ENCODE data around the gene KCNJ11. TPM values are rescaled to one million over a fixed set of nuclear protein-coding genes. Genes with fewer than 3 reads are reported as not detected.
A peak's percentile ranks its signal among the peaks of the same experiment; 100 is the strongest.

KCNJ11 gene
- total RNA-seq, 1 donor from 2014 or later = 29.2 TPM

DNA sequence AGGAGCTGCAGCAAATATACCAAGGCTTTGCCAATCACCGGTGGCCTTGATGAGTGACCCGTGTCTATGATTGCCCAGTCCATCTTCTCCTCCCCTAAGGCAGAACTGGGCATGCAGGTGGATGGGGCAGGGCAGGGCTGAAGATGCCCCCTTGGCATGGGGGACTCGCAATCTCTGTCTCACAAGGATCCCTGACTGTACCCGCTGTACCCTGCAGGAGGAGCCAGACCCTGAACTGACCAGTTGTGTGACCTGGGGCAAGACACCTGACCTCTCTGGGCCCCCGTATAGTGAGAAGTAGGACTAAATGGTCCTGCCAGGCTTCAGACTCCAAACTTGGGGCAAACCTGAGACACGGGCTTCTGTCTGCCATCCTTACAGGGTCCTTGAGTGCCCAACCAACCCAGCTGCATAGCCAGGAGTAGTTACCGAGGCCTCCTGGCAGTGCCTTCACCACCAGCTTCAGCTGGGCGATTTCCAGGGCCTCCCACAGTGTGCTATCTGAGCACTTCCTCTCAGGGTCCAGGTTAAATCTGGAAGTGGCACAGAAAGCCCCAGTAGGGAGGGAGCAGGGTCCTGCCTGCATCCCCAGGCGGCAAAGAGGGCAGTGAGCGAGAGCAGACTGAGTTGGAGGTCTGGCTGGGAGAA lies 6.4 kb upstream of the KCNJ11 start:
- no peak for DNase-seq
- intact Hi-C loops (cut with micrococcal nuclease) = no loop called here
- ATAC-seq = no peak

DNA sequence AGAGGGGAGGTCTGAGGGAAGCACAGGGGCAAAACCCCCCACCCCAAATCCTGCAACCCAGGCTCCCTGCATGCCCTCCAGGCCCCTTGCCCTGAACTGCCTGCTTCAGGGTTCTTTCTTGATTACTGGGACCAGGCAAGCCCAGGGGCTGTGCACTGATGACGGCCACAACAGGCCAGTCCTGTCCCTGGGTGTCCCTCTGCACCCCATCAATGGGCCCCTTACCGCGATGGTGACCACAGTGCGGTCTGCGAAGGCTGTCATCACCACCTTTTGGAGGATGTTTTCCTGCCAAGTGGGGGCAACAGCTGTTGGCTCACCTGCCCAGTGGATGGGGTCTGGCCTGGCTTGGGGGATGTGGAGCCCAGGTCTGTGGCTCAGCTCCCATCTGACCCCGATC lies 5.0 kb upstream of the KCNJ11 start:
- no peak for ATAC-seq
- intact Hi-C loops (cut with micrococcal nuclease) = no loop called here
- DNase-seq = no peak

DNA sequence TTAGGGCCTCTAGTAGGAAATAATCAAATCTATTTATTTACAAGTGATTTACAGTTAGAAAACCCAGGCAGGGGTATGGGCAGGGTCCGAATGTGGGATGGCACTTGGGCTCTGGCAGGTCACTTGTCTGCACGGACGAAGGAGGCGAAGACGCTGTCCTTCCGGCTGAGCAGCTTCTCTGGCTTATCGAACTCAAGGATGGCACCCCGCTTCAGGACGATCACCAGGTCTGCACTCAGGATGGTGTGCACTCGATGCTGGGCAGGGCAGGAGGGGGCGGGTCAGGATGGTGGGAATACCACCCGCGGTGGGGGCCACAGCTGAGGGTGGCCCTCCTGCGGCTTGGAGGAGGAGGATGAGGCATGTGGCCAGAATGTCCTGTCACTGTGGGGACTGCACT lies 4.4 kb upstream of the KCNJ11 start:
- DNase-seq = no peak
- no peak for ATAC-seq
- intact Hi-C loops (cut with micrococcal nuclease) = no loop called here

DNA sequence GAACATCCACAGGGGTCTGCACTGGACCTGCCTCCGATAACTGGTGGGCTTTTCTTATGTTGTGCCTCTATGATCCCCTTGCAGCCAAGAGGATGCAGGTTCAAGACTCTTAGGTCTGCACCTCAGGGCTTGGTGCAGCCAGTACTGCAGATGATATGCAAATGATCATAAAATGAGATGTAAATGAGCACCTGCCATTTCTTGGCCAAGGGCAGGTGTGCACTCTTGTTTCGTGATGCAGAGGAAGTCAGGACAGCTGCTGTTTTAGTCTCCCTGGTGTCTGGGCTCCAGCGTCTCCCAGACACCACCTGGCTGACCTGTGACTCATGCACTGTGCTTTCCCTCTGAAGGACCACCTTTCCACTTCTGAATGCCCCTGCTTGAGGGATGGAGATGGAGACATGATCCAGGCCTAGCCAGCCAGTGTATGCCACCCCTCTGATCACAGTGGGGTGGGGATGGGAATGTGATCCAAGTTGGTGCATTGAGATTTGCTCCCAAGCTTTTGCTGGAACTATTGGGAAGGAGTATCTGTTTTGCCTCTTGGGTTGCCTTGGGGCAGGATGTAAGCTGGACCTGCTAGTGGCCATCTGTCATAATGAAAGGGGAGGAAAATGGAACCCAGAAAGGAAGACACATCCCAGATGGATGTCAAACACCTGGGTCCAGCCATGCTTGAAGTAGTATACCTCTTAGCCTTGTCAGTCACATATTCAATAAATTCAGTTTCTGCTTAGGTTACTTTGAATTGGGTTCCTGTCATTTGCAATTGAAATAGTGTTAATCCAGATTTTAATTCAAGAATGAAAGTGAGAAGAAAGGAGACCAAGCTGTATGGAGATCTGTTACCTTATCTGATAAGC lies 3.3 kb upstream of the KCNJ11 start:
- no peak for ATAC-seq
- intact Hi-C loops (cut with micrococcal nuclease) = no loop called here
- DNase-seq = no peak

DNA sequence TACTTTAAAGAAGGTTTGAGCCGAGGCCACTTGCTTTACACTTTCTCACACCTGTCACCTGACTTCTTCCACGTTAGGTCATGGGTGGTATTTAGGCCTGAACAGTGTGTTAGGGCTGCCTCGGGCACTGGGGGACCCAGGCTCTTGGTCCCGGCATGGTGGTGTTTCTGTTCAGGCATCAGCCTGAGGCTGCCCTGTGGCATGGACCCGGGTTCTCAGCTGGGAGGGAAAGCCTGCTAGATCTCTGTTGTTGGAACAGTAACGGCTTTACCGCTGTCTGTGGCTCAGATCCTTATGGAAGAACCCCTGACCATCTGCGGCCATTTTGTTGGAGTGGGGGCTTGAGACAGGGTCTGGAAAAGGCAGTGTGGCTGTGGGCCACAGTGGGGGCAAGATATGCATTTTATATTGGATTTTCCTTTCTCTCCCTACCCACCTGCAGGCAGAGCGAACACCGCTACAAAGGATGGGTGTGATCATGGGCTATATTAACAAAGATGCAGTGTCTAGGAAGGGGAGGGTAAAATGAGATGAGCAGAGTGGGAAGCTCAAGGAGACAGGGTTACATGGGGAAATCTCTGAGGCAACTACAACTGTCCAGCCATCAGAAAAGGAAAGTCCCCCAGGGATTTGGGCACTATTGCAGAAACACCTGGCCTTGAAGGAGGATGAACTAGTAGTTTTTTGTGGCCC lies 1.6 kb upstream of the KCNJ11 start:
- no peak for DNase-seq
- ATAC-seq = no peak
- intact Hi-C loops (cut with micrococcal nuclease) = no loop called here

DNA sequence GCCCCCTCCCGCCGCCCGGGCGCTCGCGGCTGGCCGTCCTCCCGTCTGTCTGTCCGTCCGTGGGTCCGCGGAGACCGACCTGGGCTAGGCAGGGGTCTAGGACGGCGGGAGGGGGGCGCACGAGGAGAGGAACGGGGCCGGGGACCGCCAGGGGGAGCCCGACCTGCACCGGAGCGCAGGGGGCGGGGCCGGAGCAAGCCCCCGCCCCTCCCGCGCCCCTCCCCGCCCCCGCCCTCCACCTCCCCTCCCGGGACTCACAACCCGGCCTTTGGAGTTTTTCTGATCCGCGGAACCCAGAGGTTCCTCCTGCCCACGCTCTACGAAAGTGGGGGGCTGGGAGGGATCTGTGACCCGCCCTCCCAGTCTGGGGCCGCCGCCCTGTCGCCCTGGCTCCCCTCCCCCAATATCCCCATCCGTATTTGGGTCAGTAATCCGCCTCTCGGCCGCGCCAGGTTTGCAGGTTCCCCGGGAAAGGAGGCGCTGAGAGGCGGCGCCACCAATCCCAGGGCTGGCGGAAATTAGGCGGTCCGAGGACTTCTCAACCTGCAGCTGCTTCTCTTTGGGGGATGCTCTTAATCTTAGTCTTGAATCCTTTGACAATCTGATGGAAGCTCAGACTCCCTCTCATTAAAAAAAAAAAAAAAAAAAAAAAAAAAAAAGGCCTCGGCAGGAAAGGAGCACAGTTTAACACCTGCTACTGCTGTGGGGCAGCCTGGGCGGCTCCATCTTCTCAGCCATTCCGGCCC lies 925 bp upstream of the KCNJ11 start:
- peak; percentile 71 for ATAC-seq
- intact Hi-C loops (cut with micrococcal nuclease) = no loop called here
- DNase-seq = peak; percentile 87

DNA sequence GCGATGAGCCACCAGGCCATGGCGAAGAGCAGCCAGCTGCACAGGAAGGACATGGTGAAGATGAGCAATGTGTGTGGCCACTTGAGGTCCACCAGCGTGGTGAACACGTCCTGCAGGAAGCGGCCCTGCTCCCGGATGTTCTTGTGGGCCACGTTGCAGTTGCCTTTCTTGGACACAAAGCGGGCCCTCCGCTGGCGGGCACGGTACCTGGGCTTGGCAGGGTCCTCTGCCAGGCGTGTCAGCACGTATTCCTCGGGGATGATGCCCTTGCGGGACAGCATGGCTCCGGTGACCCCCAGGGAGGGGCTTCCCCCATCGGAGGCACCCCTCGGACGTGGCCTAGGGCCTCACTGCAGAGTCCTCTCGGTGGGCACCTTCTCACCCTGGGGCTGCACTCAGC lies 648 bp downstream of the KCNJ11 start:
- intact Hi-C loops (cut with micrococcal nuclease) = no loop called here
- DNase-seq = no peak

DNA sequence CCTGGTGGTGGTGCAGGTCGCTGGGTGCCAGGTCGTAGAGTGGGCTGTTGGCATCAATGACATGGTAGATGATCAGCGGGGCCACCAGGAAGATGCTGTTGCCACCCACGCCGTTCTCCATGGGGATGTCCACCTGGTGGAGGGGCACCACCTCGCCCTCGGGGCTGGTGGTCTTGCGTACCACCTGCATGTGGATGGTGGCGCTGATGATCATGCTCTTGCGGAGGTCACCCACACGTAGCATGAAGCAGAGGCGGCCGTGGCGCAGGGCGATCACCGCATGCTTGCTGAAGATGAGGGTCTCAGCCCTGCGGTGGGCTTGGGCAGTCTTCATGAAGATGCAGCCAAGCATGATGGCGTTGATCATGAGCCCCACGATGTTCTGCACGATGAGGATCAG lies 1.2 kb downstream of the KCNJ11 start:
- intact Hi-C loops (cut with micrococcal nuclease) = no loop called here
- DNase-seq (no peak), ATAC-seq (no peak)

More for the DNA sequence above, 648 bp downstream of the KCNJ11 start:
- no peak for ATAC-seq

DNA sequence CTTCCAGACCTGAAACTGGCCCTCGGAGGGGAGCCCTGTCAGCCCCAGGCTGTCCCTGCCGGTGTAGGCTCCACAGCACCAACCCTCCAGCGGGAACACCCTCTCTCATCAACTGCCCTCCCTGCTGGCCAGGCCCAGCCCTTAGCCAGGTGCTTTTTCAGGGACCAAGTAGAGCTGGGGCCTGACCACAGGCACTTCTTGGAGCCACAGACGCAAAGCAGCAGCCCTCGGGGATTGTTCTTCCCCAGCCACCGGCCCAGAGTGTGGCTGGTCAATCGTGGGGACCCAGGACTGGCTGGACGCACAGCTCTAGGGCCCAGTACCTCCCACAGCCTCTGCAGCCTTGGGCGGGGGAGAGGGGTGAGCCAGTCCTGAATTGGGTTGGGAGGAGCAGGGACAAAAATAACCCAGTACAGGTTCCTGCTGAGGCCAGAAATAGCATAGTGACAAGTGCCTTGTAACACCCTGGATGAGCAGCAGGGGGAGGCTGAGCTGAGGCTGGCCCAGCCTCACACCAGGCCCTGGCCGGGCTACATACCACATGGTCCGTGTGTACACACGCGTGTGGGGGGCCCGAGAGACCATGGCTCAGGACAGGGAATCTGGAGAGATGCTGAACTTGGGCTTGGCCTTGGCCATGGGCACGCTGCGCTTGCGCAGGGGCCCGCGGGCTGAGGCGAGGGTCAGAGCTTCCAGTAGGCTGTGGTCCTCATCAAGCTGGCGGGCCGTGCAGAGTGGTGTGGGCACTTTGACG lies 2.0 kb downstream of the KCNJ11 start:
- intact Hi-C loops (cut with micrococcal nuclease) = no loop called here
- ATAC-seq = peak; percentile 89
- peak; percentile 76 for DNase-seq

DNA sequence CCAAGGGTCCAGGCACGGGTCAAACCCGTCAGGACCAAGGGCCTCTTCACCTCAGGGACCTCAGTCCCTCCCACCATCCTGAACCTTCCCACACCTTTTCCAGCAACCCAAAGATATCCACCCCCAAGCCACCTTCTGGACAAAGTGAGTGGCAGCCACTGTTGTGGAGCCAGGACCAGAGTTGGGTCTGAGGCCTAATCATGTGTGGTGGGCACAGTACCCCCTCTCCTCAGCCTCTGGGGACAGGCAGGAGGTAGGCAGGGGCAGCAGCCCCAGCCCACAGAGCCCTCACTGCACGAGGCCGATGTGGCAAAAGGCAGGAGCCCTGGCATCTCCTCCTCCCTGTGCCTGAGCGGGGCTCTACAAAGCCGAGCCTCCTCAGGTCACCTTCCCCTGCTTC lies 2.5 kb downstream of the KCNJ11 start:
- no peak for ATAC-seq
- DNase-seq = no peak
- intact Hi-C loops (cut with micrococcal nuclease) = loop anchor here (2.0 kb wide), 1 partner anchor 117 kb away; no protein-coding TSS in a partner anchor

DNA sequence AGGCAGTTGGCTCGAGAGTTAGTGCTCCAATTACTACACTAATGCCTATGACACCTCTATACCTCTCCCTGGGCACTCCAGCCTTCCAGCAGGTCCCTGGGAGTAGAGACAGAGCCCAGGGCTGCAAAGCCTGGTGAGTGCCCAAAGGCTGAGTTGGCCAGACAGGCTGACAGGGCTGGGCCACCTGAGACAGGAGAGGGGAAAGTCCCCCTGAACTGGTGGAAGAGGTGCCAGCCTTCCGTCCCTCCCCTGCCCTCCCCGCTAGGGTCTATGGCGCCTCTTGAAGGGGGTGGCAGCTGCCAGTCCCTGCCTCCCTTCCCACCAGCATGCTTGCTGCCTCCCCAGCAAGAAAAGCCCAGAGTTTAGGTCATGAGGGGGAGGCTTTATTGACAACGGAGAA lies 3.0 kb downstream of the KCNJ11 start:
- ATAC-seq (no peak), DNase-seq (no peak)
- intact Hi-C loops (cut with micrococcal nuclease) = loop anchor here (2.0 kb wide), 1 partner anchor 117 kb away; no protein-coding TSS in a partner anchor

DNA sequence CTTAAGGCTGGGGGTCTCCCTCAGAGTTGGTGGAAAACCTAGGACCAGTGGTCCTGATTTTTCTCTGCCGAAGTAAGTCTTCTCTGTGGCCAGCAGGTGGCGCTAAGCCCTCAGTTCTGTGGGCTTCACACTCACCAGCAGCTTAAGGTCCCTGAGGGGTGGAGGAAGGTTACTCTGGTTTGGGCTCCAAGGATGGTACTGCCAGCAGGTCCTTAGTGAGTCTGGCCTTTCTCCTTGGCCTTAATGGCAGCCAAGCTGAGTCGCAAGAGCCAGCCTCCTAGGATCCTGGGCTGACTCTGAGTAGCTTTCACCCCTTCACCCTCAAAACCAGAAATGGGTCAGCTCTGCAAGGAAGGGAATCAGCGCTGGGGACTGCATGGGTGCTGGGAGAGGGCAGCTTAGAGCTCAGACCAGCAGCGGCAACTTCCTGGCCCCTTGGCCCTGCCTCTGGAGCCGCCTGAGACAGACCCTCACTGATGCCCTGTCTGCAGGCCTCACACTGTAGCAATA lies 4.4 kb downstream of the KCNJ11 start:
- DNase-seq = peak; percentile 82
- ATAC-seq = peak; percentile 44
- intact Hi-C loops (cut with micrococcal nuclease) = loop anchor here (2.0 kb wide), 1 partner anchor 119 kb away; no protein-coding TSS in a partner anchor

DNA sequence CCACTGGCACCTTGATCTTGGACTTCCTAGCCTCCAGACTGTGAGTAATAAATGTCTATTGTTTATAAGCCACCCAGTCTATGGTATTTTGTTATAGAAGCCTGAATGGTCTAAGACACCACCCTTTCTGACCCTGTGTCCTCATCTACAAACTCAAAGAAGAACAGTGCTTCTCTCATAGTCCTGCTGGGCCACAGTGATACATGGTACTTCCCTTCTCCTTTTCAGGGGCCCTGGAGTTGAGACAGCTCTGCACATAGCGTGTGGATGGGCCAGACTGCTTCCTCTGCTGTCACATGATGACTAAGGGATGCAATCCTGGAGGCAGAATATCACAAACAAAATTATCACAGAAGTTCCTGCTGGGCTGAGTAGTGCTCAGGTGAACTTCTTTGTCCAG lies 5.0 kb downstream of the KCNJ11 start:
- intact Hi-C loops (cut with micrococcal nuclease) = no loop called here
- DNase-seq = no peak
- ATAC-seq = no peak

DNA sequence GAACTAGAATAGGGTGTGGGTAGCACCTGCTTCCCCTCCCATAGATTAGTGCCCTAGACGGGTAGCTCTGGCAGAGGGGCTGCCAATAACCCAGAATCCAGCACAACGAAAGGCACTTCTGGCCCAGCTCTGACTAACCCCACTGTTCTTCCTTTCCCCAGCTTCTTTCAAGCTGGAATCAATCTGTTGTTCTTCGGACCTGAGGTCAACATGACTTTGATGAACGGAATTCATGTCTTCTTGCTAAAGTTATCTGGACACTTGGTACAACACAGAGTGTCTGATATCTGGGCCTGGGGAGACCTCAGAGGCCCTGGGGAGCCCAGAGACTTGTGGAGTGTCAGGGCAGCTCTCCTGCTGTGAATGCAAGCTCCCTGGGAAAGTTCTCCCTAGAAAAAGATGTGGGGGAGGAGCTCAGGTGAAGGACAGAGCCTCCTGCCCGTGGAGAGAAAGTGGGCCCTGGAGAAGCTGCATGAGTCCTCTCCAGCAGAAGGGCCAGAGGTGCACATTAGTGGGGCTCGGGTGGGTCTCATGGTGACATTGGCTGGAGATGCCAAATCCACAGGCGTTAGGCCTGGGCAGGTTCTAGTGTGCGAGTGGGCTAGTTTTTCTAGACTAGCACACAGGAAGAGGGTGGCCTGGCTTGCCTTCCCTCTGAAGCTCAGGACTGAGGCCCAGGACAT lies 6.3 kb downstream of the KCNJ11 start:
- DNase-seq (no peak), ATAC-seq (no peak)
- intact Hi-C loops (cut with micrococcal nuclease) = no loop called here

DNA sequence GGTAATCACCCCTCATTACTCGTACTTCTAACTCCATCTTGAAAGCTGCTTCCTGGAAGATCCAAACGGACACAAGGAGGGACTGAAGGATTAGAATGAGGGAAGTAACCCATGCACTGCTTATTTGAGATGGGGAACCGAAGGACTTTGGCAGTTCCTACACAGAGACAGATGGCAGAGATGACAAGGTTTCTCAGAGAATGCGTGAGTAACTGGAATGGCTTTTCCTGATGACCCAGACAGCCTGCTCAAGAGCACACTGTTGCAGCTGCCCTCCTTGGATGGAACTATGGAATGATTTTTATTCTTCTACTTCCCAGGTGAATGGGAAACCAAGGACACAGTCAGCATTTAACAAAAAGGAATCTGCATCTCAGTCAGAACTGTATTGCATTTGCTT lies 7.3 kb downstream of the KCNJ11 start:
- ATAC-seq (no peak), DNase-seq (no peak)
- intact Hi-C loops (cut with micrococcal nuclease) = no loop called here

DNA sequence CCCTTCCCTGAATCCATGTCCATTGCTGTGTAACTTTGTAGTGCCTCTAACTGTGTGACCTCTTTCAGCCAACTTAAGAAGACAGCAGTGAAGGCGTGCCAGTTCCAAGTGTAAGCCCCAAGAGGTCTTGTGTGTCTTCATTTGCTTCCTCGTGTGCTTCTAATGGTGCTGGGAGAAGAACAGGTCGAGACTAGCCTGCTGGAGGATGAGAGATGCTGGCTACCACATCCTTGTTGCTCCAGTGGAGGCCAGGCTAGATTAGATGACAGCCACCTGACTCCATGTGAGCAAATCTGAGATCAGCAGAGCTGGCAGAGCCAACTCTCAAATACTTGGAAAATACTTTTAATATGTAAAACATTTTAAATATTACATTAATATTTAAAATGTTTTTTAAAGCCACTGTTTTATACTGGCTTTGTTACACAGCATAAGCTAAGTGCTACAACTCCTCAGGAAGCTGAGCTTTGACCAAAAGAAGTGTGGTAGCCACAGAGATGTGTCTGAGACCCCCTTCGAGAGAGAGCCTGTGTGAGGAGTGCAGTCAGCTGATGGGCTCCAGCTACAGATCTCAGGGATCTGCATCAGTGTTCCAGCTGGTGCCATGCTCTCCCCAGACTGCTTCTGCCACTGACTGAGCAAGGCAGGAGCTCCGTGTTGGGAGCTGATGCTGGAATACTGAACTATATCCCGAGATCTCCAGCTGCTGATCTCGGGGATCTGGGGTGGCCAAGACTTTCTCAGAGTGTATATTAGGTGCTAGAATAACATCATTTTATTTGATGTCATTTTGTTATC lies 8.9 kb downstream of the KCNJ11 start:
- intact Hi-C loops (cut with micrococcal nuclease) = no loop called here

DNA sequence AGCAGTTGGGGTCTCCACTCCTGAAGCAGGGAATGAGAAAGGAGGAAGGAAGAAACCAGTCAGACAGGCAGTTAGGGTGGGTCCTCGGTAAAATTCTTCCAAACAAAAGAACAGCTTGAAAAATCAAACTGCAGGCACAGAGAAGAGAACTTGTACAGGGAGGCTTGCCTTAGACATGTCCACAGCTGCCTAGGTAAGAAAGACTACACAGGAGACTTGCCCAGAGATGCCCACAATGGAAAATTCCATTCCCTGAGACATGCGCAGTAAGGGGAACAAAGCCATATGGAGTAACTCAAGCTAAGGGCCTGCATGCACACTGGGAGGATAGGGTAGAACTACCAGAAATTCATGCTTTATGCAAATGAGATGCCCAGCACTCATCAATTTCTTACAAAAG lies 9.8 kb downstream of the KCNJ11 start:
- intact Hi-C loops (cut with micrococcal nuclease) = no loop called here
- DNase-seq = no peak
- ATAC-seq = no peak

More for the DNA sequence above, 8.9 kb downstream of the KCNJ11 start:
- ATAC-seq (no peak), DNase-seq (no peak)
